HEK293 (cell line): Measurements from ENCODE around the gene HS3ST3A1.

ENCODE experiments used
- CTCF ChIA-PET: fragments of 350-600 bp; formaldehyde crosslinking; extraction: SDS; loops from one replicate; lab custom pipeline; 2021; ENCODE audit warnings: antibody characterized with exemption; lab: Yijun Ruan, JAX
- POLR2A ChIA-PET: fragments of 300-600 bp; formaldehyde crosslinking; extraction: SDS; loops from one replicate; lab custom pipeline; 2020; ENCODE audit warnings: antibody characterized with exemption, inconsistent platforms; lab: Yijun Ruan, JAX
- H3K27ac ChIP-seq: fragments of 200-500 bp; sonication (Bioruptor generic); 2 replicates; pipeline ENCODE4 v1.5.1; 2014; ENCODE audit warnings: low read depth, low read length, control low read depth, inconsistent platforms; ENCODE audit errors: extremely low read depth
- H3K36me3 ChIP-seq, 2 experiments: fragments of 200-500 bp in 1 of 2; sonication (Bioruptor generic) in 1 of 2; 1 replicate in 1 of 2; 2 replicates in 1 of 2; pipeline ENCODE4 v1.5.1; 2014 to 2017; ENCODE audit warnings: inconsistent platforms in 2 of 2, low read length in 2 of 2; ENCODE audit not compliant: control insufficient read depth in 2 of 2, insufficient read depth in 1 of 2
- H3K4me1 ChIP-seq: fragments of 200-500 bp; sonication (Bioruptor generic); 2 replicates; pipeline ENCODE4 v1.5.1; 2014; ENCODE audit warnings: mild to moderate bottlenecking, low read length, inconsistent platforms; ENCODE audit not compliant: control insufficient read depth, insufficient read depth
- H3K4me3 ChIP-seq: 2 replicates; pipeline ENCODE4 v1.5.1; 2011; ENCODE audit warnings: low read depth, mild to moderate bottlenecking, control low read depth, low read length, moderate library complexity
- H3K9me3 ChIP-seq: fragments of 200-500 bp; sonication (Bioruptor generic); 2 replicates; pipeline ENCODE4 v1.5.1; 2014; ENCODE audit warnings: low read depth, low read length, inconsistent platforms; ENCODE audit not compliant: control insufficient read depth, insufficient read depth
- GLIS2 ChIP-seq: fragments of 450-650 bp; formaldehyde crosslinking; IDR thresholded peaks from 2 replicates; pipeline ENCODE4 v1.5.1; 2016; ENCODE audit warnings: missing biosample characterization, missing genetic modification characterization
- HOXA7 ChIP-seq: sonication (generic); formaldehyde crosslinking; IDR thresholded peaks from 2 replicates; pipeline ENCODE4 v1.8.1; 2022; ENCODE audit warnings: missing genetic modification reagents, borderline replicate concordance
- OSR2 ChIP-seq: fragments of 450-650 bp; formaldehyde crosslinking; IDR thresholded peaks from 2 replicates; pipeline ENCODE4 v1.5.1; 2016; ENCODE audit warnings: missing biosample characterization, missing genetic modification characterization
- SP2 ChIP-seq: fragments of 450-650 bp; formaldehyde crosslinking; IDR thresholded peaks from 2 replicates; pipeline ENCODE4 v1.5.1; 2016; ENCODE audit warnings: missing biosample characterization, missing genetic modification characterization
- ZBTB7A ChIP-seq: fragments of 450-650 bp; formaldehyde crosslinking; IDR thresholded peaks from 2 replicates; pipeline ENCODE4 v1.5.1; 2016; ENCODE audit warnings: low read depth, missing biosample characterization, missing genetic modification characterization
- ZNF311 ChIP-seq: fragments of 450-650 bp; formaldehyde crosslinking; IDR thresholded peaks from 2 replicates; pipeline ENCODE4 v1.5.1; 2017; ENCODE audit warnings: missing biosample characterization, missing genetic modification characterization, borderline replicate concordance
- ZNF362 ChIP-seq: fragments of 450-650 bp; formaldehyde crosslinking; IDR thresholded peaks from 2 replicates; pipeline ENCODE4 v1.5.1; 2016; ENCODE audit warnings: missing biosample characterization, missing genetic modification characterization
- ZNF48 ChIP-seq: fragments of 450-650 bp; formaldehyde crosslinking; IDR thresholded peaks from 2 replicates; pipeline ENCODE4 v1.5.1; 2016; ENCODE audit warnings: missing biosample characterization, missing genetic modification characterization
- ZNF558 ChIP-seq: fragments of 450-650 bp; formaldehyde crosslinking; IDR thresholded peaks from 2 replicates; pipeline ENCODE4 v1.5.1; 2016; ENCODE audit warnings: missing biosample characterization, missing genetic modification characterization
- ZNF580 ChIP-seq: fragments of 450-650 bp; formaldehyde crosslinking; IDR thresholded peaks from 2 replicates; pipeline ENCODE4 v1.5.1; 2016; ENCODE audit warnings: missing biosample characterization, missing genetic modification characterization
- ZNF670 ChIP-seq: fragments of 450-650 bp; formaldehyde crosslinking; IDR thresholded peaks from 2 replicates; pipeline ENCODE4 v1.5.1; 2016; ENCODE audit warnings: missing biosample characterization, missing genetic modification characterization, low read depth
- ZNF791 ChIP-seq: fragments of 450-650 bp; formaldehyde crosslinking; IDR thresholded peaks from 2 replicates; pipeline ENCODE4 v1.5.1; 2016; ENCODE audit warnings: missing biosample characterization, missing genetic modification characterization
- ZNF792 ChIP-seq: fragments of 450-650 bp; formaldehyde crosslinking; IDR thresholded peaks from 2 replicates; pipeline ENCODE4 v1.5.1; 2016; ENCODE audit warnings: missing biosample characterization, missing genetic modification characterization
- TF ChIP-seq, protein P1 (sequence below): fragments of 450-650 bp; formaldehyde crosslinking; IDR thresholded peaks from 2 replicates; pipeline ENCODE4 v1.5.1; 2016; ENCODE audit warnings: missing biosample characterization, missing genetic modification characterization
- TF ChIP-seq, protein P2 (sequence below): fragments of 450-650 bp; formaldehyde crosslinking; IDR thresholded peaks from 2 replicates; pipeline ENCODE4 v1.5.1; 2016; ENCODE audit warnings: missing biosample characterization, missing genetic modification characterization, borderline replicate concordance
- TF ChIP-seq, protein P3 (sequence below): fragments of 450-650 bp; formaldehyde crosslinking; IDR thresholded peaks from 2 replicates; pipeline ENCODE4 v1.5.1; 2016; ENCODE audit warnings: missing biosample characterization, missing genetic modification characterization
- TF ChIP-seq, protein P4 (sequence below): fragments of 450-650 bp; formaldehyde crosslinking; IDR thresholded peaks from 2 replicates; pipeline ENCODE4 v1.5.1; 2016; ENCODE audit warnings: missing biosample characterization, missing genetic modification characterization
- TF ChIP-seq, protein P5 (sequence below): IDR thresholded peaks from 2 replicates; pipeline ENCODE4 v1.6.1; 2011; ENCODE audit warnings: mild to moderate bottlenecking, low read depth, low read length, borderline replicate concordance

Gene HS3ST3A1

DNA sequence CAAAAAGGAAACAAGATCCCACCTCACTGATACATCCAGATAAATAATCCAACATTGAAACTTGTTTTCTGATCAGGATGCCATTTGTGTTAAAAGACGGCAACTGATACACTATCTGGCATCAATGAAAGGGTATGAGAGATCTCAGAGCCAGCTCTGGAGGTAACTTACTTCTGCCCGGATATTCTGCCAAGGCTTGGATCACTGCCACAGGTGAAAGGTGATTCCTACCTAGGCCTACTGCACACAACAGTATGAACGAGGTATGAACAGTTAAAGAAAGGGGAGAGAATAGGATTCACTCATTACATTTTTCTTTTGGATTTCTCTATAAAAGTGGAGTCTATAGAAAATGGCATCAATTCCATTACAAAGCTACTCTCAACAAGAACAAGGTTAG lies 136.1 kb downstream of the HS3ST3A1 start:
- Histone ChIP-seq H3K36me3 (no peaks in the 10 kb centered on the region), H3K4me3 (no peak overlapping the region), H3K27ac (no peak overlapping the region), H3K4me1 (no peaks in the 10 kb centered on the region), H3K9me3 (no peaks in the 10 kb centered on the region)
- CTCF ChIA-PET, result interaction anchor here (1.0 kb wide), 1 partner anchor 9 kb away, joined by 4 read pairs; no protein-coding TSS in a partner anchor
- TF ChIP-seq ZNF792 (tag by site-specific recombination), result no peak
- TF ChIP-seq, protein P1, sequence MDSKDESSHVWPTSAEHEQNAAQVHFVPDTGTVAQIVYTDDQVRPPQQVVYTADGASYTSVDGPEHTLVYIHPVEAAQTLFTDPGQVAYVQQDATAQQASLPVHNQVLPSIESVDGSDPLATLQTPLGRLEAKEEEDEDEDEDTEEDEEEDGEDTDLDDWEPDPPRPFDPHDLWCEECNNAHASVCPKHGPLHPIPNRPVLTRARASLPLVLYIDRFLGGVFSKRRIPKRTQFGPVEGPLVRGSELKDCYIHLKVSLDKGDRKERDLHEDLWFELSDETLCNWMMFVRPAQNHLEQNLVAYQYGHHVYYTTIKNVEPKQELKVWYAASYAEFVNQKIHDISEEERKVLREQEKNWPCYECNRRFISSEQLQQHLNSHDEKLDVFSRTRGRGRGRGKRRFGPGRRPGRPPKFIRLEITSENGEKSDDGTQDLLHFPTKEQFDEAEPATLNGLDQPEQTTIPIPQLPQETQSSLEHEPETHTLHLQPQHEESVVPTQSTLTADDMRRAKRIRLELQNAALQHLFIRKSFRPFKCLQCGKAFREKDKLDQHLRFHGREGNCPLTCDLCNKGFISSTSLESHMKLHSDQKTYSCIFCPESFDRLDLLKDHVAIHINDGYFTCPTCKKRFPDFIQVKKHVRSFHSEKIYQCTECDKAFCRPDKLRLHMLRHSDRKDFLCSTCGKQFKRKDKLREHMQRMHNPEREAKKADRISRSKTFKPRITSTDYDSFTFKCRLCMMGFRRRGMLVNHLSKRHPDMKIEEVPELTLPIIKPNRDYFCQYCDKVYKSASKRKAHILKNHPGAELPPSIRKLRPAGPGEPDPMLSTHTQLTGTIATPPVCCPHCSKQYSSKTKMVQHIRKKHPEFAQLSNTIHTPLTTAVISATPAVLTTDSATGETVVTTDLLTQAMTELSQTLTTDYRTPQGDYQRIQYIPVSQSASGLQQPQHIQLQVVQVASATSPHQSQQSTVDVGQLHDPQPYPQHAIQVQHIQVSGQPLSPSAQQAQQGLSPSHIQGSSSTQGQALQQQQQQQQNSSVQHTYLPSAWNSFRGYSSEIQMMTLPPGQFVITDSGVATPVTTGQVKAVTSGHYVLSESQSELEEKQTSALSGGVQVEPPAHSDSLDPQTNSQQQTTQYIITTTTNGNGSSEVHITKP (tag by site-specific recombination), result no peak
- no peak for TF ChIP-seq OSR2 (tag by site-specific recombination)
- no peak for TF ChIP-seq ZNF311 (tag by site-specific recombination)
- TF ChIP-seq, protein P2, sequence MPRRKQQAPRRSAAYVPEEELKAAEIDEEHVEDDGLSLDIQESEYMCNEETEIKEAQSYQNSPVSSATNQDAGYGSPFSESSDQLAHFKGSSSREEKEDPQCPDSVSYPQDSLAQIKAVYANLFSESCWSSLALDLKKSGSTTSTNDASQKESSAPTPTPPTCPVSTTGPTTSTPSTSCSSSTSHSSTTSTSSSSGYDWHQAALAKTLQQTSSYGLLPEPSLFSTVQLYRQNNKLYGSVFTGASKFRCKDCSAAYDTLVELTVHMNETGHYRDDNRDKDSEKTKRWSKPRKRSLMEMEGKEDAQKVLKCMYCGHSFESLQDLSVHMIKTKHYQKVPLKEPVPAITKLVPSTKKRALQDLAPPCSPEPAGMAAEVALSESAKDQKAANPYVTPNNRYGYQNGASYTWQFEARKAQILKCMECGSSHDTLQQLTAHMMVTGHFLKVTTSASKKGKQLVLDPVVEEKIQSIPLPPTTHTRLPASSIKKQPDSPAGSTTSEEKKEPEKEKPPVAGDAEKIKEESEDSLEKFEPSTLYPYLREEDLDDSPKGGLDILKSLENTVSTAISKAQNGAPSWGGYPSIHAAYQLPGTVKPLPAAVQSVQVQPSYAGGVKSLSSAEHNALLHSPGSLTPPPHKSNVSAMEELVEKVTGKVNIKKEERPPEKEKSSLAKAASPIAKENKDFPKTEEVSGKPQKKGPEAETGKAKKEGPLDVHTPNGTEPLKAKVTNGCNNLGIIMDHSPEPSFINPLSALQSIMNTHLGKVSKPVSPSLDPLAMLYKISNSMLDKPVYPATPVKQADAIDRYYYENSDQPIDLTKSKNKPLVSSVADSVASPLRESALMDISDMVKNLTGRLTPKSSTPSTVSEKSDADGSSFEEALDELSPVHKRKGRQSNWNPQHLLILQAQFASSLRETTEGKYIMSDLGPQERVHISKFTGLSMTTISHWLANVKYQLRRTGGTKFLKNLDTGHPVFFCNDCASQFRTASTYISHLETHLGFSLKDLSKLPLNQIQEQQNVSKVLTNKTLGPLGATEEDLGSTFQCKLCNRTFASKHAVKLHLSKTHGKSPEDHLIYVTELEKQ (tag by site-specific recombination), result no peak
- TF ChIP-seq, protein P3, sequence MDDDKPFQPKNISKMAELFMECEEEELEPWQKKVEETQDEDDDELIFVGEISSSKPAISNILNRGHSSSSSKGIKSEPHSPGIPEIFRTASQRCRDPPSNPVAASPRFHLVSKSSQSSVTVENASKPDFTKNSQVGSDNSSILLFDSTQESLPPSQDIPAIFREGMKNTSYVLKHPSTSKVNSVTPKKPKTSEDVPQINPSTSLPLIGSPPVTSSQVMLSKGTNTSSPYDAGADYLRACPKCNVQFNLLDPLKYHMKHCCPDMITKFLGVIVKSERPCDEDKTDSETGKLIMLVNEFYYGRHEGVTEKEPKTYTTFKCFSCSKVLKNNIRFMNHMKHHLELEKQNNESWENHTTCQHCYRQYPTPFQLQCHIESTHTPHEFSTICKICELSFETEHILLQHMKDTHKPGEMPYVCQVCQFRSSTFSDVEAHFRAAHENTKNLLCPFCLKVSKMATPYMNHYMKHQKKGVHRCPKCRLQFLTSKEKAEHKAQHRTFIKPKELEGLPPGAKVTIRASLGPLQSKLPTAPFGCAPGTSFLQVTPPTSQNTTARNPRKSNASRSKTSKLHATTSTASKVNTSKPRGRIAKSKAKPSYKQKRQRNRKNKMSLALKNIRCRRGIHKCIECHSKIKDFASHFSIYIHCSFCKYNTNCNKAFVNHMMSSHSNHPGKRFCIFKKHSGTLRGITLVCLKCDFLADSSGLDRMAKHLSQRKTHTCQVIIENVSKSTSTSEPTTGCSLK, result no peak
- TF ChIP-seq ZNF362, result no peak
- TF ChIP-seq GLIS2 (tag by site-specific recombination), result no peak
- no peak for TF ChIP-seq SP2 (tag by site-specific recombination)
- no peak for TF ChIP-seq ZBTB7A (tag by site-specific recombination)
- TF ChIP-seq, protein P4, sequence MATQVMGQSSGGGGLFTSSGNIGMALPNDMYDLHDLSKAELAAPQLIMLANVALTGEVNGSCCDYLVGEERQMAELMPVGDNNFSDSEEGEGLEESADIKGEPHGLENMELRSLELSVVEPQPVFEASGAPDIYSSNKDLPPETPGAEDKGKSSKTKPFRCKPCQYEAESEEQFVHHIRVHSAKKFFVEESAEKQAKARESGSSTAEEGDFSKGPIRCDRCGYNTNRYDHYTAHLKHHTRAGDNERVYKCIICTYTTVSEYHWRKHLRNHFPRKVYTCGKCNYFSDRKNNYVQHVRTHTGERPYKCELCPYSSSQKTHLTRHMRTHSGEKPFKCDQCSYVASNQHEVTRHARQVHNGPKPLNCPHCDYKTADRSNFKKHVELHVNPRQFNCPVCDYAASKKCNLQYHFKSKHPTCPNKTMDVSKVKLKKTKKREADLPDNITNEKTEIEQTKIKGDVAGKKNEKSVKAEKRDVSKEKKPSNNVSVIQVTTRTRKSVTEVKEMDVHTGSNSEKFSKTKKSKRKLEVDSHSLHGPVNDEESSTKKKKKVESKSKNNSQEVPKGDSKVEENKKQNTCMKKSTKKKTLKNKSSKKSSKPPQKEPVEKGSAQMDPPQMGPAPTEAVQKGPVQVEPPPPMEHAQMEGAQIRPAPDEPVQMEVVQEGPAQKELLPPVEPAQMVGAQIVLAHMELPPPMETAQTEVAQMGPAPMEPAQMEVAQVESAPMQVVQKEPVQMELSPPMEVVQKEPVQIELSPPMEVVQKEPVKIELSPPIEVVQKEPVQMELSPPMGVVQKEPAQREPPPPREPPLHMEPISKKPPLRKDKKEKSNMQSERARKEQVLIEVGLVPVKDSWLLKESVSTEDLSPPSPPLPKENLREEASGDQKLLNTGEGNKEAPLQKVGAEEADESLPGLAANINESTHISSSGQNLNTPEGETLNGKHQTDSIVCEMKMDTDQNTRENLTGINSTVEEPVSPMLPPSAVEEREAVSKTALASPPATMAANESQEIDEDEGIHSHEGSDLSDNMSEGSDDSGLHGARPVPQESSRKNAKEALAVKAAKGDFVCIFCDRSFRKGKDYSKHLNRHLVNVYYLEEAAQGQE (tag by site-specific recombination), result no peak
- TF ChIP-seq ZNF580 (tag by site-specific recombination), result no peak
- TF ChIP-seq ZNF670 (tag by site-specific recombination), result no peak
- TF ChIP-seq, protein P5, sequence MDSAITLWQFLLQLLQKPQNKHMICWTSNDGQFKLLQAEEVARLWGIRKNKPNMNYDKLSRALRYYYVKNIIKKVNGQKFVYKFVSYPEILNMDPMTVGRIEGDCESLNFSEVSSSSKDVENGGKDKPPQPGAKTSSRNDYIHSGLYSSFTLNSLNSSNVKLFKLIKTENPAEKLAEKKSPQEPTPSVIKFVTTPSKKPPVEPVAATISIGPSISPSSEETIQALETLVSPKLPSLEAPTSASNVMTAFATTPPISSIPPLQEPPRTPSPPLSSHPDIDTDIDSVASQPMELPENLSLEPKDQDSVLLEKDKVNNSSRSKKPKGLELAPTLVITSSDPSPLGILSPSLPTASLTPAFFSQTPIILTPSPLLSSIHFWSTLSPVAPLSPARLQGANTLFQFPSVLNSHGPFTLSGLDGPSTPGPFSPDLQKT, result no peak
- TF ChIP-seq ZNF48, result no peak
- no peak for TF ChIP-seq ZNF558 (tag by site-specific recombination)
- TF ChIP-seq ZNF791 (tag by site-specific recombination), result no peak
- TF ChIP-seq HOXA7 (CRISPR knock-in tag), result no peak
- POLR2A ChIA-PET, result no interaction called here
